ENCODE measurements around the gene LRCOL1. TPM values are rescaled to one million over a fixed set of nuclear protein-coding genes. Genes with fewer than 3 reads are reported as not detected.

LRCOL1 gene
- total RNA-seq, 1 experiment from 2014 or later, result not detected

GRCh38 chr12:132557291-132558015 lies 52.9 kb downstream of the LRCOL1 start:
- Histone ChIP-seq H3K9me3 (no peaks in the 10 kb centered on the region), H3K4me3 (no peak overlapping the region), H3K27me3 (no peaks in the 10 kb centered on the region), H3K36me3 (peaks cover 7% of the 10 kb centered on the region)
- no peak for DNase-seq

GRCh38 chr12:132556801-132557200 lies 53.6 kb downstream of the LRCOL1 start:
- H3K27me3 ChIP-seq, result no peaks in the 10 kb centered on the region
- DNase-seq, result no peak
- H3K9me3 ChIP-seq, result no peaks in the 10 kb centered on the region
- H3K4me3 ChIP-seq, result no peak overlapping the region
- peaks cover 7% of the 10 kb centered on the region for H3K36me3 ChIP-seq

GRCh38 chr12:132556216-132556615 lies 54.2 kb downstream of the LRCOL1 start:
- Histone ChIP-seq H3K27me3 (no peaks in the 10 kb centered on the region), H3K4me3 (no peak overlapping the region), H3K9me3 (no peaks in the 10 kb centered on the region), H3K36me3 (peaks cover 2% of the 10 kb centered on the region)
- DNase-seq, result no peak

GRCh38 chr12:132555686-132556085 lies 54.7 kb downstream of the LRCOL1 start:
- no peak for DNase-seq
- H3K36me3 ChIP-seq, result no peaks in the 10 kb centered on the region
- H3K9me3 ChIP-seq, result no peaks in the 10 kb centered on the region
- no peaks in the 10 kb centered on the region for H3K27me3 ChIP-seq
- H3K4me3 ChIP-seq, result no peak overlapping the region

GRCh38 chr12:132554845-132555630 lies 55.3 kb downstream of the LRCOL1 start:
- Histone ChIP-seq H3K9me3 (no peaks in the 10 kb centered on the region), H3K4me3 (no peak overlapping the region), H3K27me3 (no peaks in the 10 kb centered on the region), H3K36me3 (no peaks in the 10 kb centered on the region)
- DNase-seq, result no peak

Other genes with a start within 250 kb of the LRCOL1 start
- gene FBRSL1, start 120.4 kb downstream of the LRCOL1 start, total RNA-seq (2014; rRNA removed; shearing (Covaris generic); ENCODE audit: low replicate concordance), result 10.7 and 12.7 TPM in 2 replicates
- gene P2RX2, start 8.2 kb upstream of the LRCOL1 start, total RNA-seq (2014; rRNA removed; shearing (Covaris generic); ENCODE audit: low replicate concordance), result not detected in 2 replicates
- gene POLE, start 76.8 kb upstream of the LRCOL1 start, total RNA-seq (2014; rRNA removed; shearing (Covaris generic); ENCODE audit: low replicate concordance), result 18.8 and 47.9 TPM in 2 replicates
- gene PXMP2, start 77.0 kb upstream of the LRCOL1 start, total RNA-seq (2014; rRNA removed; shearing (Covaris generic); ENCODE audit: low replicate concordance), result 130 and 145 TPM in 2 replicates
- gene PGAM5, start 100.3 kb upstream of the LRCOL1 start, total RNA-seq (2014; rRNA removed; shearing (Covaris generic); ENCODE audit: low replicate concordance), result 137 and 151 TPM in 2 replicates
- 63.0 and 75.7 TPM in 2 replicates for gene ANKLE2, start 151.2 kb upstream of the LRCOL1 start, total RNA-seq (2014; rRNA removed; shearing (Covaris generic); ENCODE audit: low replicate concordance)
- gene GOLGA3, start 218.3 kb upstream of the LRCOL1 start, total RNA-seq (2014; rRNA removed; shearing (Covaris generic); ENCODE audit: low replicate concordance), result 67.0 and 96.0 TPM in 2 replicates